NCI-H146 treated with DMSO at 0.1 percent for 48 hours (cell line): ENCODE results near the gene CSHL1.
"Not testable (repeated sequence)": the region's sequence is repeated elsewhere in the genome, so short reads cannot be mapped to it uniquely, and the experiment has no call there.

Source experiments
- DNase-seq: peaks from one replicate; lab custom pipeline; 2025; ENCODE audit not compliant: unreplicated experiment; lab: John Stamatoyannopoulos, UW

CSHL1 gene

GRCh38 chr17:63889026-63889848, 21.8 kb downstream of the CSHL1 start:
- DNase-seq: not testable (repeated sequence)

- DNase-seq: not testable (repeated sequence)
Measured at GRCh38 chr17:63885119-63885518, 25.9 kb downstream of the CSHL1 start.

- not testable (repeated sequence) for DNase-seq
Measured at GRCh38 chr17:63882626-63883126, 28.4 kb downstream of the CSHL1 start.

- peak; percentile 8 for DNase-seq
Measured at GRCh38 chr17:63881935-63882601, 29.0 kb downstream of the CSHL1 start, which contains the start of gene GH2. GH2 (minus strand) TSS chr17:63881944; CDS start chr17:63881801, 143 bp downstream.

GRCh38 chr17:63881337-63881736, 29.7 kb downstream of the CSHL1 start:
- not testable (repeated sequence) for DNase-seq

GRCh38 chr17:63880706-63881105, 30.4 kb downstream of the CSHL1 start:
- no peak for DNase-seq

GRCh38 chr17:63878413-63878812, 32.6 kb downstream of the CSHL1 start:
- not testable (repeated sequence) for DNase-seq

GRCh38 chr17:63874693-63875092, 36.4 kb downstream of the CSHL1 start:
- DNase-seq: not testable (repeated sequence)

- not testable (repeated sequence) for DNase-seq
Measured at GRCh38 chr17:63874061-63874626, 36.9 kb downstream of the CSHL1 start.

- DNase-seq: not testable (repeated sequence)
Measured at GRCh38 chr17:63873577-63873976, 37.5 kb downstream of the CSHL1 start, which contains the start of gene CSH2. CSH2 (minus strand) TSS chr17:63873677; CDS start chr17:63873614, 63 bp downstream.

- not testable (repeated sequence) for DNase-seq
Measured at GRCh38 chr17:63871646-63872365, 39.3 kb downstream of the CSHL1 start.

GRCh38 chr17:63870292-63870665, 40.8 kb downstream of the CSHL1 start:
- not testable (repeated sequence) for DNase-seq

GRCh38 chr17:63869491-63870291, 41.4 kb downstream of the CSHL1 start:
- DNase-seq: not testable (repeated sequence)

GRCh38 chr17:63866625-63867024, 44.4 kb downstream of the CSHL1 start:
- DNase-seq: not testable (repeated sequence)
